Activated naive CD4-positive, alpha-beta T cell treated with Interleukin-2 at 50 U/mL for 16 hours (primary cell): ENCODE data around the gene TBC1D22A.

Experiments used
- DNase-seq: peaks from one replicate; pipeline ENCODE4 v3.0.0-alpha.2; 2020

Gene TBC1D22A

GRCh38 chr22:46862418-46863324 lies 100.2 kb downstream of the TBC1D22A start:
- DNase-seq: no peak

GRCh38 chr22:46863794-46864193 lies 101.3 kb downstream of the TBC1D22A start:
- no peak for DNase-seq

GRCh38 chr22:46864314-46865051 lies 102.0 kb downstream of the TBC1D22A start:
- DNase-seq: no peak

- DNase-seq: no peak
Measured at GRCh38 chr22:46865052-46865434, 102.6 kb downstream of the TBC1D22A start.

- DNase-seq: no peak
Measured at GRCh38 chr22:46865642-46866041, 103.2 kb downstream of the TBC1D22A start.

GRCh38 chr22:46866591-46866990 lies 104.1 kb downstream of the TBC1D22A start:
- no peak for DNase-seq

- DNase-seq: no peak
Measured at GRCh38 chr22:46867106-46867505, 104.7 kb downstream of the TBC1D22A start.

- DNase-seq: no peak
Measured at GRCh38 chr22:46869329-46869728, 106.9 kb downstream of the TBC1D22A start.

GRCh38 chr22:46869831-46870441 lies 107.5 kb downstream of the TBC1D22A start:
- no peak for DNase-seq

- DNase-seq: no peak
Measured at GRCh38 chr22:46871826-46872225, 109.4 kb downstream of the TBC1D22A start.

GRCh38 chr22:46875089-46875488 lies 112.6 kb downstream of the TBC1D22A start:
- DNase-seq: no peak

GRCh38 chr22:46876357-46876934 lies 114.0 kb downstream of the TBC1D22A start:
- no peak for DNase-seq

- no peak for DNase-seq
Measured at GRCh38 chr22:46878191-46878948, 115.9 kb downstream of the TBC1D22A start.

- no peak for DNase-seq
Measured at GRCh38 chr22:46879083-46879482, 116.6 kb downstream of the TBC1D22A start.

GRCh38 chr22:46881373-46882118 lies 119.1 kb downstream of the TBC1D22A start:
- no peak for DNase-seq

- DNase-seq: no peak
Measured at GRCh38 chr22:46883092-46883910, 120.9 kb downstream of the TBC1D22A start.

GRCh38 chr22:46884365-46884764 lies 121.9 kb downstream of the TBC1D22A start:
- DNase-seq: no peak

GRCh38 chr22:46887978-46888377 lies 125.5 kb downstream of the TBC1D22A start:
- DNase-seq: no peak

- no peak for DNase-seq
Measured at GRCh38 chr22:46890819-46891218, 128.4 kb downstream of the TBC1D22A start.

GRCh38 chr22:46891382-46891951 lies 129.0 kb downstream of the TBC1D22A start:
- no peak for DNase-seq
